Astrocyte (in vitro differentiated cells and primary cell): Measurements from ENCODE around the gene ITPR2. TPM values are rescaled to one million over a fixed set of nuclear protein-coding genes. Genes with fewer than 3 reads are reported as not detected.

Experiments
- DNase-seq: peaks from one replicate; pipeline ENCODE4 v3.0.0-alpha.2; 2010; ENCODE audit warnings: low read depth
- FAIRE-seq: peaks from 2 replicates; lab custom pipeline; 2011; peaks lifted over from hg19 to GRCh38; lab: Jason Lieb, UNC
- H2AFZ ChIP-seq: 2 replicates; pipeline ENCODE4 v1.6.0; 2012; ENCODE audit warnings: low read depth, low read length, inconsistent platforms
- H3K27ac ChIP-seq: 2 replicates; pipeline ENCODE4 v1.5.1; 2011; ENCODE audit warnings: low read depth, low read length, inconsistent platforms
- H3K27me3 ChIP-seq: 2 replicates; pipeline ENCODE4 v1.6.0; 2011; ENCODE audit warnings: low read length, inconsistent platforms; ENCODE audit not compliant: insufficient read depth
- H3K36me3 ChIP-seq: 2 replicates; pipeline ENCODE4 v1.5.1; 2011; ENCODE audit warnings: low read length, inconsistent platforms; ENCODE audit not compliant: insufficient read depth
- H3K4me1 ChIP-seq: 2 replicates; pipeline ENCODE4 v1.5.1; 2011; ENCODE audit warnings: low read length, inconsistent platforms; ENCODE audit not compliant: insufficient read depth
- H3K4me2 ChIP-seq: 2 replicates; pipeline ENCODE4 v1.6.0; 2012; ENCODE audit warnings: low read length, inconsistent platforms
- H3K4me3 ChIP-seq: 2 replicates; pipeline ENCODE4 v1.5.1; 2011; ENCODE audit warnings: low read depth, mild to moderate bottlenecking, low read length, inconsistent platforms; ENCODE audit not compliant: insufficient read depth
- H3K79me2 ChIP-seq: 2 replicates; pipeline ENCODE4 v1.6.0; 2012; ENCODE audit warnings: mild to moderate bottlenecking, low read length, inconsistent platforms; ENCODE audit not compliant: insufficient read depth
- H3K9ac ChIP-seq: 2 replicates; pipeline ENCODE4 v1.6.0; 2012; ENCODE audit warnings: mild to moderate bottlenecking, low read length, inconsistent platforms
- H3K9me3 ChIP-seq: 2 replicates; pipeline ENCODE4 v1.5.1; 2012; ENCODE audit warnings: low read depth, mild to moderate bottlenecking, low read length, inconsistent platforms; ENCODE audit not compliant: insufficient read depth
- H4K20me1 ChIP-seq: 2 replicates; pipeline ENCODE4 v1.6.0; 2012; ENCODE audit warnings: low read length, inconsistent platforms; ENCODE audit not compliant: insufficient read depth
- H3K27ac Mint-ChIP-seq: one replicate; pipeline ENCODE4 v1.8.0; 2021; ENCODE audit warnings: mild to moderate bottlenecking, mixed read lengths; ENCODE audit not compliant: unreplicated experiment
- H3K27me3 Mint-ChIP-seq: one replicate; pipeline ENCODE4 v1.8.0; 2021; ENCODE audit warnings: low read depth, mixed read lengths; ENCODE audit not compliant: unreplicated experiment
- H3K36me3 Mint-ChIP-seq: one replicate; pipeline ENCODE4 v1.8.0; 2021; ENCODE audit warnings: low read depth, mixed read lengths; ENCODE audit not compliant: unreplicated experiment
- H3K4me1 Mint-ChIP-seq: one replicate; pipeline ENCODE4 v1.8.0; 2021; ENCODE audit warnings: low read depth, mixed read lengths; ENCODE audit not compliant: unreplicated experiment
- H3K4me3 Mint-ChIP-seq: one replicate; pipeline ENCODE4 v1.8.0; 2021; ENCODE audit warnings: mild to moderate bottlenecking, moderate library complexity, mixed read lengths; ENCODE audit not compliant: unreplicated experiment
- H3K9me3 Mint-ChIP-seq: one replicate; pipeline ENCODE4 v1.8.0; 2021; ENCODE audit warnings: mild to moderate bottlenecking, mixed read lengths; ENCODE audit not compliant: unreplicated experiment
- EZH2 ChIP-seq: IDR thresholded peaks from 2 replicates; pipeline ENCODE4 v1.6.1; 2012; ENCODE audit warnings: mild to moderate bottlenecking, low read length, inconsistent platforms; ENCODE audit not compliant: insufficient read depth
- total RNA-seq: library from RNA; stranded (reverse); gene quantifications from 2 replicates; pipeline ENCODE4 v1.2.1, GENCODE V29; 2021
- TF ChIP-seq, protein P1 (sequence below): IDR thresholded peaks from 2 replicates; pipeline ENCODE4 v1.5.1; 2011; ENCODE audit warnings: low read depth, mild to moderate bottlenecking, inconsistent platforms, low read length, moderate library complexity; ENCODE audit not compliant: insufficient read depth

The ITPR2 gene
- total RNA-seq, 1 donor from 2014 or later = 24.4 TPM

DNA sequence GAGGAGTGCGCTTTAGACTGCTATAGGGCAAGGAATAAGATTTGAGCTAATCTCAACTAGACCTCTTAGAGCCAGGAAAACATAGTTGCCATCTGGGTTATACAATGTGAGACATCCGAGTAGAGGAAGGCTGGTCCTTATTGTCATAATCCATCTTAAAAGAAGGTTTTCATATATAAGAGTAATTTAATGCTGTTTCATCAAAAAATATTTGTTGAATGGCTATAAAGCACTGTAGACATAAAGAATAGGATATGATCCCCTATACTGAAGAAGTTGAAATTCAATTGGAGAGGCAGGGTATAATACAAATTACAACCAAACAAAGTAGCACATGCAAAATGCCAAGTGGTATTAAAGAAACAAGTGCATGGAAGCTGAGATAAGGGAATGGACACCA, 343.1 kb downstream of the ITPR2 start:
- Mint-ChIP-seq H3K9me3 (no peaks in the 10 kb centered on the region), H3K36me3 (peaks cover 9% of the 10 kb centered on the region), H3K4me3 (no peak overlapping the region), H3K27me3 (no peaks in the 10 kb centered on the region), H3K27ac (no peak overlapping the region), H3K4me1 (no peaks in the 10 kb centered on the region)
- no peak overlapping the region for H3K4me2 ChIP-seq
- peaks cover 7% of the 10 kb centered on the region for H3K4me1 ChIP-seq
- no peaks in the 10 kb centered on the region for H3K79me2 ChIP-seq
- FAIRE-seq (no peak), DNase-seq (no peak)
- no peaks in the 10 kb centered on the region for H3K9me3 ChIP-seq
- TF ChIP-seq EZH2 = no peak
- TF ChIP-seq, protein P1, sequence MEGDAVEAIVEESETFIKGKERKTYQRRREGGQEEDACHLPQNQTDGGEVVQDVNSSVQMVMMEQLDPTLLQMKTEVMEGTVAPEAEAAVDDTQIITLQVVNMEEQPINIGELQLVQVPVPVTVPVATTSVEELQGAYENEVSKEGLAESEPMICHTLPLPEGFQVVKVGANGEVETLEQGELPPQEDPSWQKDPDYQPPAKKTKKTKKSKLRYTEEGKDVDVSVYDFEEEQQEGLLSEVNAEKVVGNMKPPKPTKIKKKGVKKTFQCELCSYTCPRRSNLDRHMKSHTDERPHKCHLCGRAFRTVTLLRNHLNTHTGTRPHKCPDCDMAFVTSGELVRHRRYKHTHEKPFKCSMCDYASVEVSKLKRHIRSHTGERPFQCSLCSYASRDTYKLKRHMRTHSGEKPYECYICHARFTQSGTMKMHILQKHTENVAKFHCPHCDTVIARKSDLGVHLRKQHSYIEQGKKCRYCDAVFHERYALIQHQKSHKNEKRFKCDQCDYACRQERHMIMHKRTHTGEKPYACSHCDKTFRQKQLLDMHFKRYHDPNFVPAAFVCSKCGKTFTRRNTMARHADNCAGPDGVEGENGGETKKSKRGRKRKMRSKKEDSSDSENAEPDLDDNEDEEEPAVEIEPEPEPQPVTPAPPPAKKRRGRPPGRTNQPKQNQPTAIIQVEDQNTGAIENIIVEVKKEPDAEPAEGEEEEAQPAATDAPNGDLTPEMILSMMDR = no peak
- H3K9ac ChIP-seq = no peak overlapping the region
- H3K4me3 ChIP-seq = no peak overlapping the region
- H3K27me3 ChIP-seq = no peaks in the 10 kb centered on the region
- H2AFZ ChIP-seq = no peak overlapping the region
- no peak overlapping the region for H3K27ac ChIP-seq
- H3K36me3 ChIP-seq = no peaks in the 10 kb centered on the region
- H4K20me1 ChIP-seq = no peaks in the 10 kb centered on the region

DNA sequence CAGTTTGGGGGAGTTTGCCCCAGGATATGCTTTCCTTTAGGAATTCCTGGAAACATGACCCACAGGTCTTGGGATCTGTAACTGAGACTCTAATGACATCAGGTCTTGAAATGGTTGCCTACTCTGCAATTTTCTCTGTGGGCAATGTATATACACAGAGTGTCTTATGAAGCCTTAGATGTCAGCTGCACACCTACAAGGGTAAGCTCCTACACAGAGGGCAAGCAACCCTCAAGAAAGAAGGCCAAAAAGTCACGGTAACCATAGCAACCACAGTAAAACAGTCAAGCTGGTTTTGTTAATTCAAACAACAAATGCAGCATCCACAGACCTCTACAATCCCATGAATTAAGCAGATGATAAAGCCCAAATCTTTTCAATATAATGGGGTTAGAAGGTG, 344.6 kb downstream of the ITPR2 start:
- no peak overlapping the region for H3K27ac ChIP-seq
- no peak for TF ChIP-seq EZH2
- TF ChIP-seq, protein P1 = no peak
- no peaks in the 10 kb centered on the region for H3K9me3 ChIP-seq
- H3K79me2 ChIP-seq = no peaks in the 10 kb centered on the region
- DNase-seq (no peak), FAIRE-seq (no peak)
- no peaks in the 10 kb centered on the region for H3K4me1 ChIP-seq
- no peak overlapping the region for H3K4me2 ChIP-seq
- no peaks in the 10 kb centered on the region for H4K20me1 ChIP-seq
- H3K9ac ChIP-seq = no peak overlapping the region
- Mint-ChIP-seq H3K4me3 (no peak overlapping the region), H3K27me3 (no peaks in the 10 kb centered on the region), H3K9me3 (no peaks in the 10 kb centered on the region), H3K36me3 (peaks cover 9% of the 10 kb centered on the region), H3K4me1 (no peaks in the 10 kb centered on the region), H3K27ac (no peak overlapping the region)
- no peaks in the 10 kb centered on the region for H3K27me3 ChIP-seq
- no peak overlapping the region for H2AFZ ChIP-seq
- no peak overlapping the region for H3K4me3 ChIP-seq
- no peaks in the 10 kb centered on the region for H3K36me3 ChIP-seq

DNA sequence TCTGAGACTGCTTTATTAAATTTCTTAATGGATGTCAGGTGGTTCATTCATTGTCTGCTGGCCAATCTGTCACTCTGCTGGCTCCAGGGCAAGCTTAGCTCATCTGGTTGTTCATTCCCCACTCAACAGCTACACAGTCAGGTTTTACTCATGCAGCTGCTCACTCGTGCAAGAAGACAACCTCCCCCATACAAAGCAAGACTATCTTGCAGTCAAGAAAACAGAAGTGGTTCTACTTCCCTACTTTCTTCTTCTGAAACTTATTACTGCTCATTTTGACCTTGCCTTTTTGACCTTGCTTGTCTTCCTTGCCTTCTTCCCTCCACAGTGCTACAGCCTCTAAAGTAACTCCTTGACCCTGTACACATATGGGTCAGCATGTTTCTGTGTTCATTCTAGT, 359.7 kb downstream of the ITPR2 start:
- H3K27me3 Mint-ChIP-seq = no peaks in the 10 kb centered on the region
- H3K27ac ChIP-seq = no peak overlapping the region
- H3K9me3 Mint-ChIP-seq = no peaks in the 10 kb centered on the region
- no peaks in the 10 kb centered on the region for H3K27me3 ChIP-seq
- TF ChIP-seq EZH2 = no peak
- TF ChIP-seq, protein P1 = no peak
- no peak overlapping the region for H3K4me3 ChIP-seq
- DNase-seq (peak; percentile 13), FAIRE-seq (peak; percentile 43)
- no peak overlapping the region for H2AFZ ChIP-seq
- H3K9me3 ChIP-seq = no peaks in the 10 kb centered on the region
- H3K27ac Mint-ChIP-seq = no peak overlapping the region
- H3K79me2 ChIP-seq = no peaks in the 10 kb centered on the region
- H4K20me1 ChIP-seq = no peaks in the 10 kb centered on the region
- H3K4me3 Mint-ChIP-seq = no peak overlapping the region
- H3K4me2 ChIP-seq = no peak overlapping the region
- H3K4me1 ChIP-seq = no peaks in the 10 kb centered on the region
- no peak overlapping the region for H3K9ac ChIP-seq
- no peaks in the 10 kb centered on the region for H3K36me3 ChIP-seq
- H3K36me3 Mint-ChIP-seq = peaks cover 7% of the 10 kb centered on the region
- H3K4me1 Mint-ChIP-seq = peaks cover 5% of the 10 kb centered on the region
